Measurements from ENCODE around the gene PADI4.

Gene PADI4

GRCh38 chr1:17352419-17352909, 44.5 kb downstream of the PADI4 start:
- FAIRE-seq: no peak

GRCh38 chr1:17355898-17356297, 47.9 kb downstream of the PADI4 start:
- FAIRE-seq: no peak

- no peak for FAIRE-seq
Measured at GRCh38 chr1:17356387-17357026, 48.5 kb downstream of the PADI4 start.

- no peak for FAIRE-seq
Measured at GRCh38 chr1:17358557-17358956, 50.6 kb downstream of the PADI4 start.

GRCh38 chr1:17359031-17359430, 51.0 kb downstream of the PADI4 start:
- FAIRE-seq: no peak

- no peak for FAIRE-seq
Measured at GRCh38 chr1:17359808-17360207, 51.8 kb downstream of the PADI4 start.

- no peak for FAIRE-seq
Measured at GRCh38 chr1:17360272-17360956, 52.4 kb downstream of the PADI4 start.

GRCh38 chr1:17361687-17362086, 53.7 kb downstream of the PADI4 start:
- FAIRE-seq: no peak

- FAIRE-seq: no peak
Measured at GRCh38 chr1:17363351-17363750, 55.4 kb downstream of the PADI4 start.

- no peak for FAIRE-seq
Measured at GRCh38 chr1:17363771-17364170, 55.8 kb downstream of the PADI4 start.

GRCh38 chr1:17365293-17365692, 57.3 kb downstream of the PADI4 start:
- FAIRE-seq: no peak

GRCh38 chr1:17369466-17369865, 61.5 kb downstream of the PADI4 start:
- FAIRE-seq: no peak

GRCh38 chr1:17370618-17371017, 62.6 kb downstream of the PADI4 start:
- no peak for FAIRE-seq

- FAIRE-seq: no peak
Measured at GRCh38 chr1:17371896-17372295, 63.9 kb downstream of the PADI4 start, which contains the start of gene PADI6. Gene PADI6 (plus strand): TSS chr1:17372196. CDS start chr1:17372246, 50 bp downstream.

- FAIRE-seq: no peak
Measured at GRCh38 chr1:17372955-17373354, 65.0 kb downstream of the PADI4 start.

GRCh38 chr1:17375651-17376050, 67.7 kb downstream of the PADI4 start:
- no peak for FAIRE-seq

GRCh38 chr1:17377325-17377953, 69.4 kb downstream of the PADI4 start:
- no peak for FAIRE-seq

- FAIRE-seq: no peak
Measured at GRCh38 chr1:17381161-17381560, 73.2 kb downstream of the PADI4 start.

GRCh38 chr1:17392199-17392740, 84.3 kb downstream of the PADI4 start:
- FAIRE-seq: no peak

GRCh38 chr1:17393230-17393629, 85.2 kb downstream of the PADI4 start:
- FAIRE-seq: no peak

GRCh38 chr1:17397910-17398695, 90.1 kb downstream of the PADI4 start:
- no peak for FAIRE-seq

- FAIRE-seq: no peak
Measured at GRCh38 chr1:17400725-17401341, 92.8 kb downstream of the PADI4 start.
